K562 (cell line): ENCODE results near the gene FAT2. TPM values are rescaled to one million over a fixed set of nuclear protein-coding genes. Genes with fewer than 3 reads are reported as not detected.

Source experiments
- GTF2E2 ChIP-seq: fragments of 200-800 bp; sonication (Bioruptor generic); IDR thresholded peaks from 2 replicates; pipeline ENCODE4 v1.6.1; 2016; ENCODE audit warnings: missing genetic modification characterization, missing compliant biosample characterization
- LCOR ChIP-seq: sonication (generic); formaldehyde crosslinking; IDR thresholded peaks from 2 replicates; pipeline ENCODE4 v1.8.0; 2022; ENCODE audit warnings: mild to moderate bottlenecking, missing genetic modification reagents
- NCOA2 ChIP-seq, 2 experiments: fragments of 450-650 bp; IDR thresholded peaks; 2 replicates each; pipeline ENCODE4 v1.6.1; 2018; ENCODE audit warnings: mild to moderate bottlenecking in 2 of 2, moderate library complexity in 1 of 2; ENCODE audit not compliant: partially characterized antibody in 2 of 2
- RHOXF2B ChIP-seq: fragments of 250-450 bp; sonication (Bioruptor Pico); conservative IDR thresholded peaks from 2 replicates; pipeline ENCODE4 v1.5.1; 2021
- ZBTB40 ChIP-seq, 2 experiments: fragments of 450-650 bp in 1 of 2; sonication (generic) in 1 of 2; formaldehyde crosslinking in 1 of 2; IDR thresholded peaks; 2 replicates each; pipeline versions ENCODE4 v1.7.1 to v1.9.0; 2016 to 2022; ENCODE audit warnings: inconsistent platforms in 1 of 2, mild to moderate bottlenecking in 1 of 2, missing genetic modification reagents in 1 of 2
- ZNF764 ChIP-seq: fragments of 250-450 bp; sonication (Bioruptor Pico); IDR thresholded peaks from 2 replicates; pipeline ENCODE4 v1.4.0; 2020; ENCODE audit warnings: low read depth, mild to moderate bottlenecking, moderate library complexity
- polyA plus RNA-seq, 8 experiments: library from polyadenylated mRNA; depleted of rRNA in 4 of 8; stranded (reverse) in 5 of 8; unstranded in 3 of 8; fragments of >200 nt; fragmentation: Nextera tagmentation in 2 of 8; fragmentation: Illumina TruSeq in 1 of 8; extraction: Ambion mirVana in 2 of 8; extraction: Trizol in 1 of 8; gene quantifications; 2 replicates each; pipeline versions ENCODE4 v1.2.1 to v1.2.3, GENCODE V29; 2011 to 2014; ENCODE audit warnings: inconsistent platforms in 1 of 8, missing spikeins in 1 of 8
- total RNA-seq, 7 experiments: library from RNA; depleted of rRNA in 6 of 7; stranded (reverse); fragments of >200 nt in 6 of 7; fragmentation: Illumina TruSeq in 2 of 7; extraction: Trizol in 2 of 7; gene quantifications; 2 replicates each; pipeline versions ENCODE4 v1.2.1 to v1.2.3, GENCODE V29; 2011 to 2021; ENCODE audit warnings: low replicate concordance in 1 of 7

Gene FAT2
- total and polyA plus RNA-seq, 9 of the 15 experiments (the other 6 are each of a cell fraction or from before 2014, with no cell fraction given): not detected

GRCh38 chr5:151574444-151574996, 16.6 kb downstream of the FAT2 start (continued):
- TF ChIP-seq ZBTB40 (IDR thresholded peaks at IDR 0.05) (no peak), ZBTB40 (CRISPR knock-in tag; IDR thresholded peaks at IDR 0.05) (no peak), NCOA2 (IDR thresholded peaks at IDR 0.05; ENCODE audit: partially characterized antibody in 2 of 2) (no peak), GTF2E2 (no peak), ZNF764 (CRISPR knock-in tag) (no peak), RHOXF2B (CRISPR knock-in tag) (no peak), LCOR (CRISPR knock-in tag) (no peak)
- TF ChIP-seq, all 486 proteins: peak for 0
